CD14-positive monocyte (primary cell): ENCODE data around the gene CDH4. TPM values are rescaled to one million over a fixed set of nuclear protein-coding genes. Genes with fewer than 3 reads are reported as not detected.

Experiments
- DNase-seq, 3 donors: peaks; one replicate each; pipeline ENCODE4 v3.0.0-alpha.2; 2011 to 2022
- H2AFZ ChIP-seq: 2 replicates; pipeline ENCODE4 v1.6.0; 2012; ENCODE audit warnings: mild to moderate bottlenecking, low read depth, low read length, inconsistent platforms; ENCODE audit not compliant: insufficient read depth, poor library complexity, severe bottlenecking
- H3K27ac ChIP-seq, 2 donors: 1 replicate in 1 of 2; 2 replicates in 1 of 2; pipeline ENCODE4 v1.5.1; 2012 to 2013; ENCODE audit warnings: low read length in 2 of 2, control low read depth in 1 of 2, inconsistent platforms in 1 of 2, low read depth in 1 of 2, mild to moderate bottlenecking in 1 of 2
- H3K27me3 ChIP-seq, 2 donors: one replicate each; pipeline versions ENCODE4 v1.6.0 to v1.6.1; 2011 to 2013; ENCODE audit warnings: low read length in 2 of 2; ENCODE audit not compliant: control insufficient read depth in 2 of 2, insufficient read depth in 2 of 2
- H3K36me3 ChIP-seq, 2 donors: replicated peaks in 1 of 2; 1 replicate in 1 of 2; 2 replicates in 1 of 2; pipeline versions ENCODE4 v1.5.1 to v1.6.1; 2012 to 2013; ENCODE audit warnings: low read length in 2 of 2, control low read depth in 1 of 2, inconsistent platforms in 1 of 2, mild to moderate bottlenecking in 1 of 2; ENCODE audit not compliant: insufficient read depth in 2 of 2, control insufficient read depth in 1 of 2
- H3K4me1 ChIP-seq, 2 donors: 1 replicate in 1 of 2; 2 replicates in 1 of 2; pipeline versions ENCODE4 v1.5.1 to v1.6.1; 2012 to 2013; ENCODE audit warnings: low read length in 2 of 2, control low read depth in 1 of 2, inconsistent platforms in 1 of 2, mild to moderate bottlenecking in 1 of 2, moderate library complexity in 1 of 2; ENCODE audit not compliant: insufficient read depth in 2 of 2, control insufficient read depth in 1 of 2
- H3K4me2 ChIP-seq: replicated peaks from 2 replicates; pipeline ENCODE3; 2012; ENCODE audit warnings: low read length, moderate library complexity, mild to moderate bottlenecking; ENCODE audit not compliant: poor library complexity, severe bottlenecking; ENCODE audit errors: extremely low read depth
- H3K4me3 ChIP-seq, 3 experiments: fragments of 200-600 bp in 1 of 3; sonication (generic) in 1 of 3; replicated peaks in 1 of 3; 1 replicate in 2 of 3; 2 replicates in 1 of 3; pipeline ENCODE4 v1.5.1; 2011 to 2013; ENCODE audit warnings: low read length in 3 of 3, mild to moderate bottlenecking in 3 of 3, control low read depth in 2 of 3, low read depth in 2 of 3, inconsistent platforms in 1 of 3, moderate library complexity in 1 of 3
- H3K79me2 ChIP-seq: 2 replicates; pipeline ENCODE4 v1.6.0; 2012; ENCODE audit warnings: mild to moderate bottlenecking, control low read depth, inconsistent platforms, low read length, moderate library complexity; ENCODE audit not compliant: insufficient read depth
- H3K9ac ChIP-seq: 2 replicates; pipeline ENCODE4 v1.6.0; 2017; ENCODE audit warnings: low read length, mild to moderate bottlenecking; ENCODE audit not compliant: insufficient read depth, poor library complexity, severe bottlenecking
- H3K9me3 ChIP-seq, 2 donors: replicated peaks in 1 of 2; 1 replicate in 1 of 2; 2 replicates in 1 of 2; pipeline versions ENCODE4 v1.5.1 to v1.6.1; 2012 to 2013; ENCODE audit warnings: low read length in 2 of 2, control low read depth in 1 of 2; ENCODE audit not compliant: control insufficient read depth in 1 of 2, insufficient read depth in 1 of 2
- H4K20me1 ChIP-seq: 2 replicates; pipeline ENCODE4 v1.6.0; 2012; ENCODE audit warnings: mild to moderate bottlenecking, low read length, control low read depth, moderate library complexity; ENCODE audit not compliant: insufficient read depth
- H3K27ac Mint-ChIP-seq, 7 donors: one replicate each; pipeline ENCODE4 v1.8.0; 2020; ENCODE audit warnings: mild to moderate bottlenecking in 7 of 7, mixed read lengths in 7 of 7, moderate library complexity in 6 of 7, inconsistent platforms in 2 of 7
- H3K27me3 Mint-ChIP-seq, 3 donors: one replicate each; pipeline ENCODE4 v1.8.0; 2021 to 2022; ENCODE audit warnings: low read depth in 3 of 3, mild to moderate bottlenecking in 3 of 3, mixed read lengths in 3 of 3, moderate library complexity in 3 of 3, inconsistent platforms in 1 of 3
- H3K36me3 Mint-ChIP-seq, 2 donors: one replicate each; pipeline ENCODE4 v1.8.0; 2020; ENCODE audit warnings: mixed read lengths in 2 of 2, inconsistent platforms in 1 of 2, mild to moderate bottlenecking in 1 of 2
- H3K4me1 Mint-ChIP-seq: one replicate; pipeline ENCODE4 v1.8.0; 2020; ENCODE audit warnings: mild to moderate bottlenecking, mixed read lengths
- H3K4me3 Mint-ChIP-seq, 2 donors: one replicate each; pipeline ENCODE4 v1.8.0; 2020; ENCODE audit warnings: mild to moderate bottlenecking in 2 of 2, mixed read lengths in 2 of 2, moderate library complexity in 1 of 2
- H3K9me3 Mint-ChIP-seq, 7 donors: one replicate each; pipeline ENCODE4 v1.8.0; 2020 to 2022; ENCODE audit warnings: mixed read lengths in 7 of 7, mild to moderate bottlenecking in 6 of 7, moderate library complexity in 6 of 7, inconsistent platforms in 2 of 7
- WGBS: methylation state at CpG from one replicate; pipeline ENCODE4 v1.1.5; 2013; ENCODE audit warnings: missing lambda C conversion rate; ENCODE audit not compliant: insufficient coverage; 5-methylcytosine and 5-hydroxymethylcytosine counted together
- intact Hi-C, 2 donors: fragments of 100-400 bp; cut with micrococcal nuclease; formaldehyde crosslinking; loops; one replicate each; pipeline versions ENCODE4 v1.15.0 to v1.15.1; 2023
- polyA plus RNA-seq, 3 donors: library from polyadenylated mRNA; depleted of rRNA in 1 of 3; unstranded in 2 of 3; stranded (reverse) in 1 of 3; fragments of 300-500 nt in 2 of 3; fragments of >200 nt in 1 of 3; fragmentation: Illumina TruSeq in 2 of 3; gene quantifications; 1 replicate in 2 of 3; 2 replicates in 1 of 3; pipeline ENCODE4 v1.2.3, GENCODE V29; 2012 to 2021
- TF ChIP-seq, protein P1 (sequence below): fragments of 200-600 bp; IDR thresholded peaks from one replicate; pipeline ENCODE4 v1.8.0; 2022; ENCODE audit warnings: antibody characterized with exemption, mild to moderate bottlenecking

Gene CDH4
- polyA plus RNA-seq, 3 donors, result not detected

DNA sequence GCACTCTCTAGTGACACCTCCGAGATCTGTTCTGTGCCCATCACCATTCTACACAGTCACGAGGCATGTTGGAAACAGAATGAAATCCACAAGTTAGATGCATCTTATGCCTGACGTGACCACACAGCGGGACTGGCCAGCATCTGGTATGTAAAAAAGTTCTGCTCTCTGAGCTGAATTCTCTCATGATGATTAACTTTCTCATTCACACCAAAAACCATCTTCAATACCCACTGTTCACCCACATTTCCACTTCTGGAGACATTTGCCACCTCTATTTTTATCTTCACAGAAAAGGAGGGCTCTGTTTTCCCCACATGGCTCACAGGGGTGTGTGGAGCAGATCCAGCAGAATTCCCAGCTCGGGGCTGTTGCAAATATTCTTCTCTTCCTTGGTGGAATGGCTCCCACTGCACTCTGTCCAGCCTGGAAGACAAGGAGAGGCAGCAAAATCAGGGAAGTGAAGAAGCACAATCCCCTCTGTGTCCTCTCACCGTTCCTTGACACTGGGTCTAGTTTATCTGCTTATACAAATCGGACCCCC lies 510.2 kb downstream of the CDH4 start:
- peaks cover 0 to 3% (median 0%) of the 10 kb centered on the region in 3 donors for H3K27me3 Mint-ChIP-seq
- DNase-seq, result no peak
- intact Hi-C loops, result no loop called here
- peaks cover 0 to 49% (median 25%) of the 10 kb centered on the region in 7 donors for H3K9me3 Mint-ChIP-seq
- H3K27ac Mint-ChIP-seq, result no peak overlapping the region
- H3K79me2 ChIP-seq, result no peaks in the 10 kb centered on the region
- no peak overlapping the region for H3K27ac ChIP-seq
- no peak overlapping the region for H3K4me3 ChIP-seq
- H3K27me3 ChIP-seq, result no peaks in the 10 kb centered on the region
- no peaks in the 10 kb centered on the region for H3K4me1 Mint-ChIP-seq
- H2AFZ ChIP-seq, result no peak overlapping the region
- H3K36me3 ChIP-seq, result no peaks in the 10 kb centered on the region
- TF ChIP-seq, protein P1, sequence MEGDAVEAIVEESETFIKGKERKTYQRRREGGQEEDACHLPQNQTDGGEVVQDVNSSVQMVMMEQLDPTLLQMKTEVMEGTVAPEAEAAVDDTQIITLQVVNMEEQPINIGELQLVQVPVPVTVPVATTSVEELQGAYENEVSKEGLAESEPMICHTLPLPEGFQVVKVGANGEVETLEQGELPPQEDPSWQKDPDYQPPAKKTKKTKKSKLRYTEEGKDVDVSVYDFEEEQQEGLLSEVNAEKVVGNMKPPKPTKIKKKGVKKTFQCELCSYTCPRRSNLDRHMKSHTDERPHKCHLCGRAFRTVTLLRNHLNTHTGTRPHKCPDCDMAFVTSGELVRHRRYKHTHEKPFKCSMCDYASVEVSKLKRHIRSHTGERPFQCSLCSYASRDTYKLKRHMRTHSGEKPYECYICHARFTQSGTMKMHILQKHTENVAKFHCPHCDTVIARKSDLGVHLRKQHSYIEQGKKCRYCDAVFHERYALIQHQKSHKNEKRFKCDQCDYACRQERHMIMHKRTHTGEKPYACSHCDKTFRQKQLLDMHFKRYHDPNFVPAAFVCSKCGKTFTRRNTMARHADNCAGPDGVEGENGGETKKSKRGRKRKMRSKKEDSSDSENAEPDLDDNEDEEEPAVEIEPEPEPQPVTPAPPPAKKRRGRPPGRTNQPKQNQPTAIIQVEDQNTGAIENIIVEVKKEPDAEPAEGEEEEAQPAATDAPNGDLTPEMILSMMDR, result no peak
- no peak overlapping the region for H3K4me2 ChIP-seq
- H3K36me3 Mint-ChIP-seq, result no peaks in the 10 kb centered on the region
- 83% methylated on average over 7 of the region's 7 CpGs for WGBS
- no peak overlapping the region for H3K9ac ChIP-seq
- H4K20me1 ChIP-seq, result no peaks in the 10 kb centered on the region
- H3K4me1 ChIP-seq, result no peaks in the 10 kb centered on the region
- H3K4me3 Mint-ChIP-seq, result no peak overlapping the region
- peaks cover 7 to 94% of the 10 kb centered on the region in 2 donors for H3K9me3 ChIP-seq

DNA sequence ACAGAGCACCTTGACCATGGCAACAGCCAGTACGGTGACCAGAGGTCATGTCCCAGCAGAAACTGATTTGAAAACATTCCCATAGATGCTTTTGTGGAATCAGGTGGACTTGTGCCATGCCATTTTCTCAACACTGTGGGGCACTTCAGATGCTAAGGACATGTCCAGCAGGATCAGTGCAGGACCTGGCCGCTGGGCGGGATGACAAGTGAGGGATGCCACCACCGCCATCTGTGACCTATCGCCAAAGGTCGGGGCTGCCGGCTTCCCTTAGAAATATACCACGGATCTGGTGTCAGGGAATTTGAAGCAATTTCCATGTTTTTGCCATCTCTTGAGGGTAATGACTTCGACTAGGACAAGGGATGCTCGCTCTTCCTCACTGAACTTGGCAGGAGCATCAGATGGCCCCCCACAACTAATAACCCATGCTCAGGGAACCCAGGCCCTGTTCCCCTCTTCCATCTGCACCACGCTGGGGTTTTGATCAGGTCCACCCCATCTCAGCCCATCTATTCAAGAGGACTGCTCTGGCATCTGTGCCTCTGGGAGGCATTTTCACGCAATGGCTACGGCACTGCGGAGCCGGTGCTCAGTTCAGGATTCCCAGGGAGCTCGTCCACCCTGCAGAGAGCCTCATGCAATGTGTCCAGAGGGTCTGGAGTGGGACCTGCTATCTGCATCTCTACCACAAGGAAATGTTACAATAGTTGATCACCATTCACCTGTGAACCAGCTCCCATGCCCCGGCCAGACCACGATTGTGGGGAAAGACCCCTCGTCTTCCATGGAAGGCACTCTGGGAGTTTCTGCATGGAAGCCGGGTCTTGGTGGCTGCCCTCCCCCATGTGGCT lies 511.1 kb downstream of the CDH4 start:
- TF ChIP-seq, protein P1, result no peak
- Mint-ChIP-seq H3K4me3 (no peak overlapping the region), H3K36me3 (no peaks in the 10 kb centered on the region), H3K27ac (no peak overlapping the region), H3K27me3 (peaks cover 0 to 3% (median 0%) of the 10 kb centered on the region in 3 donors), H3K4me1 (no peaks in the 10 kb centered on the region), H3K9me3 (peaks cover 0 to 47% (median 33%) of the 10 kb centered on the region in 7 donors)
- intact Hi-C loops, result no loop called here
- no peak overlapping the region for H3K4me3 ChIP-seq
- H3K27ac ChIP-seq, result no peak overlapping the region
- H3K27me3 ChIP-seq, result no peaks in the 10 kb centered on the region
- no peak for DNase-seq
- H3K79me2 ChIP-seq, result no peaks in the 10 kb centered on the region
- 90% methylated on average over 20 of the region's 20 CpGs for WGBS
- no peak overlapping the region for H3K9ac ChIP-seq
- H2AFZ ChIP-seq, result no peak overlapping the region
- H4K20me1 ChIP-seq, result no peaks in the 10 kb centered on the region
- no peak overlapping the region for H3K4me2 ChIP-seq
- no peaks in the 10 kb centered on the region for H3K36me3 ChIP-seq
- H3K4me1 ChIP-seq, result no peaks in the 10 kb centered on the region
- H3K9me3 ChIP-seq, result peaks cover 7 to 94% of the 10 kb centered on the region in 2 donors
